HG03460 (cell line): ENCODE measurements around the gene FAM13C.

Experiments
- ATAC-seq: cut with Tn5 transposase; IDR thresholded peaks from one replicate; pipeline ENCODE4 v1.9.1; 2021; ENCODE audit not compliant: unreplicated experiment

The FAM13C gene

DNA sequence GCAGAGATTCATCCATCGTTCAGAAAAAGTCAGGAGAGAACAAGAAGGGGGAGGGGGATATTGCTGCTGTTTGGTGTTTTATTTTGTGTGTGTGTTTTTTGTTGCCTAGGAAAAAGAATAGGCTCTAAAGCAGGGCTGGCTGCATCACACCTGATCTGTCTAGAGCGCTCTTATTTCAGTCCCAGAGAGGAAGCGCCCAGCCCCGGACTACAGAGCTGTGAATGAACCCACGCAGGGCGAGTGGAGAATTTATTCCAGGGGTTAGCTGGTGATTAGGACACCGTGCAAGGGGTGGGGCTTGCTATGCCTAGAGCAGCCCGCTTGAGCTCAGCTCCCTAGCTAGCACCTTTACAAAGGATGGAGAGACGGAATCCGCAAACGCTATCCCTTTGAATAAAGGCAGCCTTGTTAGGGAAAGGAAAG is 621 bp upstream of the FAM13C start:
- no peak for ATAC-seq

DNA sequence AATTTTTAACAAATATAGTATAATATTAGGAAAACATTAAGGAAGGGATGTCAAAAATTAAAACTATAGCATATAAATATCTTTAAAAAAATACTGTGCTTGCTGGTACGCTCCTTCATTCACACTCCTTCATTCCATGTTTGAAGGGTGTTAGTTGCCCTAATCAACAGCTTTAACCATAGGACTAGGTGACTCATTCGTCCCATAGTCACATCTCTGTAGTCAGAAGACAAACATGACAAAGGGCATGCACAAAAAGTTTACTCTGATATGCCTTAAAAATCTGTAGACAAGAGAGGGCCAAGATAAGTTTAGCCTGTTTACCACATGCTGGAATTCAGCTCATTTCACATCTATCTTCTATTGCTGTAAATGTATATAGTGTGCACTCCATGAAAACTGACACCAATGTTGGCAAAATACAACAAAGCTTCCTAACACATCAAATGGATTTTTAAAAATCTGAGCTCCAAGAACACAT is 646 bp downstream of the FAM13C start:
- ATAC-seq = no peak

DNA sequence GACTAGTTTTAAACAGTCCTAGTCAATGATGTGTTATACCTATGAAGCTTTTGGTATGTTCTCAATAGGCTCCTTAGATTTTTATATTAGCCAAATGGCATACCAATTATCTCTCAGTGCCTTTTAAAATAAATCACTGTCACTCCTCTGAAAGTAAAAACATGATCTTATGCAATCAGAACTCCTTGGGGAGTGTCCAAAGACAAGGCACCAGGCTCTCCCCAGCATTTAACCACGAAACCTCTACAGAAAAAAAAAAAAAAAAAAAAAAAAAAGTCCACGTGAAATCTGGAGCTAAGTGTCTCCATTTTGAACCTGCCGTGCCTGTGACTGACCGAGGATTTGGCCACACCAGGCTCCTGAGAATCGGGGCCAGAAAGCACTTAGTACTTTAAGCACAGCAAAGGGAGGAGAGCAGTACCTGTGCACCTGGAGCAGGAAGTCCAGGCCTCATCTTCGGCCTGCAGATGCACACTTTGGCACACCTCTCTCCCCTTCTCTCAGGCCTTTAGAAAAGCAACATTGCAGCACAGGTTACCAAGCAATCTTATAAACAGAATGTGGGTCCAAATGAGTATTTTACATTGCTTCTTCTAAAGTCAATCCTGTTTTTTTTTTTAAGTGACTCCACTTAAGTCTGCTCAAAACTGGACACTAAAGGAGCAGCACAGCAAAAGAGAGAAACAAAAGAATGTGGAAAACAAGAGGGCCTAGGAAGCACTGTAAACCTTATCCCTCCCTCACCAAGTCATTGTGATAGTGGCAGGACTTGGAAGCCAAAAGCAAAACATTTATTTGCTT is 1.5 kb downstream of the FAM13C start:
- no peak for ATAC-seq

DNA sequence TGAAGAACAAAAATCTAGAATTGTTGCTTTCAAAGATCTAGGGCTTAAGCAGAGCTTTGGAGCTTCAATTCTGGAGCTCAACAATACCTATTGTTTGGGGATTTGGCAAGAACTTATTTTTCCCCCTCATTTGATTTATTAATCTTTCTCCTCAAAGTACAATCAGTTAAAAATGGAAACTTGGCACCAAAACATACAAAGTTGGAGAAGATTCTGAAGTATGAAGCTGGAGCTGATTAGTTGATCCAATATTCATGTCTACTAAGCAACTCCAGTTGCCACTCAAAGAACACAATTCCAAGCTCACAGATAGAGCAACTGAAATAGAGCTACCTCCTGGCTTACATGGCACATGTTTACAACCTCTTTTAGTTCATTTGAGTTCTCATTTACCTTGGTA is 3.8 kb downstream of the FAM13C start:
- no peak for ATAC-seq

DNA sequence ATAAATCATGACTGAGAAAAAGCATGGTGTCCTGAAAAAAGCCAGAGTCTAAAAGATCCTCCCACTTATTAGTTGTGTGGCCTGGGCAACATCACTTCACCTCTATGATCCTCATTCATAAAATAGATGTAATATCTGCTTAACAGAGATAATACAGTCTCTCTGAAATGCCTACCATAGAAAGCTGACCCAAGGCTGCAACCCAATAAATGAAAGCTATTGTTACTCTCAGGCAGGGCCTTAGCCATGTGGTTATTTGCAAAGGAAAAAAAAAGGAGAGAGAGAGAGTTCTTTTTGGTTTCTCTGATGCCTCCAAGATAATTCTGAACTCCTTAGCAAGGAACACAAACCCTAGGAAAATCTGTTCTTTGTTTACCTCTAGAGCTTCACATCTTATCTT is 7.9 kb downstream of the FAM13C start:
- no peak for ATAC-seq

DNA sequence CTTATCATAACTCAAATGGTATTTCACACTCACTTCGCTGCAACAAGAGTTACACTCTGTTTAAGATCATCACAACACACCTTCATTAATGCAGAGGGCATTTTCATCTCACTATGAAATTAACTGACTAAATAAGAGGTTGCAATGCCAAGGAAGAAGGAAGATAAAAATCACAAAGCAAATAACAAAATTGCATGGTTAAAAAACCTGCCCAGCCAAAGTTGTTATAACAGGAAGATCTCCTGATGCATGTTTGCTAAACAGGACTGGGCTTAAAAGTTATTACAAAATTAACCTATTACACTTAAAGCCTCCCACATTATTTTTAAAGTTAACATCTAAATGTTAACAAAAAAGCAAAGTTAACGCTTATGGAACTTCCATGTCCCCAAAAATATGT is 11.8 kb downstream of the FAM13C start:
- no peak for ATAC-seq

DNA sequence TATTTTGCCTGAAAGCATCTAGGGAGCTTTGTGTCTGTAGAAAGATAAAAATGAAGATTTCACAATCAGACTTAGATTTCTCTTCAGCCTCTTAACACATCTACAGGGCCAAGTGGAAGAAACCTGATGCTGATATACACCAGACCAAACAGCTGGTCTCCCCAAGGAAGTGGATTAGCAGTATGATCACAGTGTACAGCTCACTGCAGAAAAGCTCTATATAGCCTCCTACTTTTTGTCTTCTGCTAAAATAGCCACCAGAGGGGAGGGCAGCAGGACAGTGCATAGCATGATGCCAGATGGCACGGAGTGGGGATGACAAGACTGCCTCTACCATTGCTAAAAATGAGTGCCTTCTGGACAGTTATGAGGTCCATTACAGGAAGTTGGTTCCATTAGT is 16.0 kb downstream of the FAM13C start:
- ATAC-seq = no peak

DNA sequence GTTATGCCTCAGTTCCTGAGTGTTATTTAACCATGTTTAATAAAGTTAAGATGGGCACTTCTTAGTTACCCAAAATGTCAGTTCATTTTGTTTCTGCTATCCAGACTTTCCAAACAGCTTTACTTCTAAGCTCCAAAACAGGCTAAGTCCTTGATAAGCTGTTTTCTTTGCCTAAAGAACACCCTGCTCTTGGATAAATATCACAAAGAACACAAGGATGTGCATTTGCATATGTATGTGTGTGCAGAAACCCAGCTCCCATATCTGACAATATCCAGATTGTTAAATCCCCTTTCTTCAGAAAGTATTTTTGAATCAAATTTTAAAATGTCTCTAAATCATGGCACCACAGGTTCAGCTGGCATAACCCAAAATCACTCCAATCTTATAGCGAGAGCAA is 19.6 kb downstream of the FAM13C start:
- ATAC-seq = no peak

DNA sequence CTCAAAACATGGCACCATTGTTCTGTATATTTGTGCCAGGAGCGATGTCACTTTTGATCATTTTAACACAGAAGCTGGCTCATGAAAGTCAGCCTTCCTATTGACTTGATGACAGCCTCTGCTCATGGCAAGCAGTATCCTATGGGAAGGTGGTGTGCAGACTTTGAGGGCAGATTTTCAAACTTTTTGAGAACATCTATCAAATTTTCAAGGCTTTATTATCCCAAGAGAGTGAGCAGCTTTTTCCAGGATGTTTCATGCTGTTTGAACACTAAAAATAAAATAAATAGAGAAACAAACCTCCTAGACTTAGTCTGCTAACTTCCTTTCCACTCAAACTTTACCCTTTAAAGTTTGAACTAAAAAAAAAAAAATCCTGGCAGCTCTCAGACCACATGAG is 20.3 kb downstream of the FAM13C start:
- no peak for ATAC-seq

DNA sequence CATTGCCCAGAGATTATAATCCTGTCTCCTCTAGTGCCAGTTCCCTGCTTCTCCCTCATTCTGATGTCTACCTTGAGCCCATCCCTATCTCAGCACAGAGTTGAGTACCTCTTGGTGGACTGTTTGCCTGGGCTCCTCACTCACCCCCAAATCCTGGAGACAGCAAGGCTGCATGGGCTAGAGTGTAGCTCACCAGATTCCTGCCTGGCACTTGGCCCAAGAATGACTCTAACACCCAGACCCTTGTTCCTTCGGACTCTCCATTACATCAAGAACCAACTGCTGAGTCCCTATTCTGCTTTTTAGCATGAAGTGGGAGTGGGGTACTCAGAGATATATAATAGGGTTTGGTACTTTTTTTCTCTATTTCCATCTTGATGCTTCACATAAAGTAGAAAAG is 22.1 kb downstream of the FAM13C start:
- no peak for ATAC-seq

DNA sequence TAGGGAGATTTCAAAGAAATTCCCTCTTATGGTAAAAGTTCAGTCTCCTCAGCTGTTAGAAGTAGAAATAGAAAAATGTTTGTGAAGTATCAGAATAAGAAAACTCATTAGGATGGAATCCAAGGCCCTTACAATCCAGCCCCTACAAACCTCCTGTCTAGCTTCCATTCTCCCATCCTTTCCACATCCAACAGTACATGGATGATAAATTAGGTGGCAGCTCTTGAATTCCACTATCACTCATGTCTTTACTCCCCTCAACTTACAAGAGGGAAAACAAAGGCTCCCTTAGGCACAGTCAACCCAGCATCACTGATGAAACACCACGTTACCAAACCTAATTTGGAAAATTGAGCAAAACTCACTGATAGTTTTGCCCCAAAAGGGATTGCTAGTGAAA is 23.0 kb downstream of the FAM13C start:
- ATAC-seq = no peak

DNA sequence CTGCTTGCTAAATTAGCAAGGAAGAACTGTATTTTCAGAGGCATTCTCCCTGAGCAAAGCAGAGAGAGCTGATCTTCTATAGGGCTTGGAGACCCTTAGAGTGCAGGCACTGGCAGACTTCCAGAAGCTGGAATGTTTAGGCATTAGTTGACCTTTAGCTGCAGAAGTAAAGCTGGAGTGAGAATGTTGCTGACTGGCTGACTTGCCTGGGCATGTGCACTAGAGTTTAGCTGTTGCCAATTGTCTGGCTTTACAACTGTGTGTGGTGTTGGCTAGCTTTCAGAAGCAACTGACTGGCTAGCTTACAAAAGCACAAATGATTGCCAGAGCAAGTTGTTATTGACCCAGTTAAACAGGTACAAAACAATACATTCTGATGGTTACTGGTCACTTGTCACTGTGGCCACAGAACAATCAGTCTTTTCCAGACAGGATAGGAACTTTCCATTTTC is 25.1 kb downstream of the FAM13C start:
- no peak for ATAC-seq

DNA sequence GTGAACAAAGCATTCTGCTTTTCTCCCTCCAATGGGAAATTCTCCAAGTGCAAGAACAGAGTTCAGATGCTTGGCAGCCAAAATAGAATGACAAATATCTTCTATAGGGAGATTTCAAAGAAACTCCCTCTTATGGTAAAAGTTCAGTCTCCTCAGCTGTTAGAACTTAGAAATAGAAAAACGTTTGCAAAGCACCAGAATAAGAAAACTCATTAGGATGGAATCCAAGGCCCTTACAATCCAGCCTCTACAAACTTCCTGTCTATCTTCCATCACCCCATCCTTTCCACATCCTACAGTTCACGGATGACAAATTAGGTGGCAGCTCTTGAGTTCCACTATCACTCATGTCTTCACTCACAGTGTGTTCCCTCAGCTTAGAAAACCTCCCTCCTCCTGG is 25.7 kb downstream of the FAM13C start:
- ATAC-seq = no peak

DNA sequence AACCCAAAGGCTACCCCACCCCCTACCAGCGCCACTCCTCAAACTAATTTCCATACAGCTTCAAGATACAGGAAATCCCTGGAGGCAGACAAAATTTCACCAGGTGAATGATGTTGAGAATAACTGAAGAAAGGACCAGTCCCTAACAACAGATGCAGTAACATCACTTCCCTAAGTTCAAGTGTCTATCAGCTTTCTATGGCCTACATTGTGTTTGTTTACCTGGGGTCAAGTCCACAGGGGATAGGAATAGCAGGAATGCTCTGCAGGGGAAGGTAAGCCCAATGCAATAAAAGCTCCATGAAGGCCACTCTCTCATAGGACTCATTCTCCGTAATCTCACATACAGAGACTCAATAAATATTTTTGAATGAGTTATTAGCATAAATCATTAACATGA is 26.9 kb downstream of the FAM13C start:
- ATAC-seq = no peak

DNA sequence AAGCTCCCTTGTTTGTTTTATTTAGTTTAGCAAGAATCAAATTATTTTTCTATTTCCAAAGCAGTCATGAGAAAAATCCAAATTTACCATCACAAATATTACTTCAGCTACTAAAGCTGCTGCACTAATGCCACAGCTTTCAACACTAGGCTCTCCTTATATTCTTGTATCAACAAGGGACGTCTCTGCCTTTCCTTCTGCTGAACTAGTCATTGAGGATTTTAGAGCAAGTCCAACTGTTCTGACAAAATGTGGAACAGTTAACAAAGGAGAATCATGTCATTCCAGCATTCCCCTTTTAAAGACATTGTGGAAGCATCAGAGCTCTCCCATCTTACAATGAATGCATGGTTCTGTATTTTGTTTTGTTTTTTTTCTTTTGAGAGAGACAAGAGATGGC is 28.6 kb downstream of the FAM13C start:
- no peak for ATAC-seq

DNA sequence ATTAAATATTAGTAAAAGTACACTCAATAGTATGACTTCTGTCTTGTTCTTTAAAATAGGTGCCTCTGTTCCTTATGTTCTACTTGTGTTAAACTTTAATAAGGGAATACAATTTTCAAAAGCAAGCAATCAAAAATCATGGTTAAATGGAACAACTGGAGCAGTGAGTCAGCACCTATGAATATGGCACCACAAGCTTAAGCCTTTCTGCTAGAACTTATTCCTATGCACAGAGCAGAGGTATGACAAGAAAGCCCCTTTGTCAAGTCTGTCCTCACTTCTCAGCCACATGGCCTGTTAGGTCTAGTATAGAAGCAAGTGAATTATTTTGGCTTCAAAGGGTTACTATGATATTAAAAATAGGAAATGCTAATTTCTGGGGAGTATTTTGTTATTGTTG is 29.8 kb downstream of the FAM13C start:
- ATAC-seq = no peak

DNA sequence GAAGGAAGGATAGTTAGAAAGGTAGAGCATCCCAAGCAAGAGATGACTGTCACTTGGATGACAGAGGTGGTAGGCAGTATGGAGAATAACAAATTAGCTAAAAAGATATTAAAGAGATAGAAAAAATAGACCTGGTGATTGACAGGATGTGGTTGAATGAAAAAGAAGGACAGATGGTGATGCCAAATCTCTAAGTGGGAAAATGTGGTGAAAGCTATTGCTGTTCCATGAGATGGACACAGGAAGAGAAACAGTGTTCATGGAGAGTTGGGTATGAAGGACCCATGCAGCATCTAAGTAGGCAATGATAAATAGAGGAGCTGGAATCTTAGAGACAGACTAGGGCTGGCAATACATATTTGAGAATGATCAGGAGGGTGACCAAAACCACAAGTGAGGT is 30.7 kb downstream of the FAM13C start:
- ATAC-seq = no peak

DNA sequence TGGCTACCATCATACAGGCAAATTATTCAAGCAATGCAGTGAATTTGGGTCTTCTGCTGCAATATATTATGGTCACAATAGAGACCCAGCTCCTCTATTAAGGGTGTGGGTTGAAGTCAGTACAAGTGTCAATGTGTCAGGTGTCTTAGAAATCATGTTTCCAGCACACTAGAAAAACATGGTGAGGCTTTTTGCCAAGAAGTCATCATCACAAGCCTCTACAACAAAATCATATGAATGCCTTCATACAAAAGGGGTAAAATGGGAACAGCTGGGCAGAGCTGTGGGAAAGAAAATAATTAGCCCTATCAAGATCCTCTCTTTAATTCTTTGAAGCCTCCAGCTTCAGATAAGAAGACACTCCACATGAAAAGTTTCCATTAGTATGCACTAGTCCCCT is 37.2 kb downstream of the FAM13C start:
- no peak for ATAC-seq

DNA sequence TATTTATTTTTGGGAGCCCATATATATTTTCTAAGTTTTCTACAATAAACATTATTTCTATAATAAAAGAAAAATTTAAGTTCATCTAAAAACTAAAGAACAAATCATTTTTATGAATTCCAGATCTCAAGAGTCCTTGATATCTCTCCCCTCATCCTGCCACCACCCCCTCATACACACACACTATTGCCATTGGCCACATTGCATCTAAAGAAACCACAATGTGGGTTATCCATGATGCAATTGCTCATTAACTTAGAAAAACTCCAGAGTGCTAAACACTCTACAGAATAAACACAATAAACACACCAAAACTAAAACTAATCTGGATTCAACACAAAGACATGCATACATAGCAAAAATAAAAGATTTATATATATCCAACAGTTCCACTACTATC is 37.8 kb downstream of the FAM13C start:
- ATAC-seq = no peak

DNA sequence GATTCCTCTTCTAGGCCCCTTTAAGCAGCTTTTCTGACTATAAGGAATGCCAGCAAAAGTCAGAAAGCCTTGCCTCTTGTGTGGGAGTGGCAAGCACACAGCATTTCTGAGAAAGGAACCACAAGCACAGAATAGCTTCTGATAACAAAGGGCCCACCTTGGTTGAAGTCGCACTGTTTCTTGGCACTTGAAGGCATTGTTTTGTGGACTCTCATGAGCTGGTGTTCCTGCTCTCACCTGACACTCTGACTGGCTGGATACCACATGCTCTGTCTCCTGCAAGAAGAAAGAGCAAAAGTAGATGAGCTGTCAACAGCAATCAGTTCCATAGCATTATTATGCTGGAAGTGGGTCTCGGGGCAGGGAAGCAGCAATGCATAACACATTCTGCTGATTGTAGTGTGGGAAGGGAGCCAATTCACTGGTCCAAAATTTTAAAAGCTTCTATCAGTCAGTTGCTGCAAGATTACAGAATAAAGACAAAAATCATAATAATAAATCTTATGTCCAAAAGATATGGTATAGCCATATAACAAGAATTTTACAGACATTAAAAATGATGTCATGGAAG is 38.4 kb downstream of the FAM13C start:
- ATAC-seq = no peak

DNA sequence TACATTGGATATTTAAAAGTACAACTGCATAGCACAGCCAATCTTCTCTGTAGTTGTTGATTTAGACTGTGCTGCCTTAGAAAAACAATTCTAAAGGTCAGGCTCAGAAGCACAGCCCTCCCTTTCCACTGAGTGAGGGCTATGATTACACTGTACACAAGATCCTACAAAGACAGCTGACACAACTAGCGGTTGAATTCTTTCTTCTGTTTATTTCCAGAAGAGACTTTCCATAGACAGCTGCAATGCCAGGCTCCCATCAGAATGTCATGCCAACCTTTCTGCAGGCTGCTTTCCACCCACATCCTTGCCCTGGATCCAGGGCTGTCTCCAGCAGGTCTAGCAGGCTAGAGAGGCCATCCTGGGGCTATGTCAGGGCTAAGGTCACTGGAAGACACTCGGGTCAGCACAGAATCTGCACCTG is 39.3 kb downstream of the FAM13C start:
- ATAC-seq = no peak

DNA sequence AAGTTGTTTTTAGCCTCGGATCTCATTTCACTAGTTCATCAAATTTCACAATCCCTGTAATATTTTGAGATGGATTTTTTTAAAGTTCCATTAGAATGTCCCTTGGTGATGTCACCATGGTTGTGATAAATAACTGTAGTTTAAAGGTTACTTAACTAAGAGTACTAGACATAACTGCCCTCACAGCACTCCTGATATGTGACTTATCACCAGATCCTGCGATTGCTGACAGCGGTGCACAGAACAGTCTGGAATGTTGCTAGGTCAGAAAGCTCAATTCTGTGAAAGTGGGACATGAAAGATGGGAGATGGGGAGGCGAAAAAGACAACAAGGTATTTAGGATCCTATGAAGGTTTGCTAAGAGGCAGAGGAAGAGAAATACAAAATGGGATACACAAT is 40.2 kb downstream of the FAM13C start:
- ATAC-seq = no peak

DNA sequence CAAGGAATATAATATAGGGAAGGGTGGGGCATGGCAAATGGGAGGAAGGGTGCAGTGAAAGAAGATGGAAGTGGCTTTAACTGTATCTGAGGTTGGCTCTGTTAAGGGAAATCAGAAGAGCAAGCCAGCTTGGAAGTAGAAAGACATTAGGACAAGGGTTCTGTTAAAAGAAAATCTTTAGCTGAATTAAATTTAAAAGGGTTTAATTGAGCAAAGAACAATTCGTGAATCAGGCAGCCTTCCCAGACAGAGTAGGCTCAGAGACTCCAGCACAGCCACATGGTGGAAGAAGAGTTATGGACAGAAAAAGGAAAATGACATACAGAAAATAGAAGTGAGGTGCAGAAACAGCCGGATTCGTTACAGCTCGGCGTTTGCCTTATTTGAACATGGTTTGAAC is 42.0 kb downstream of the FAM13C start:
- ATAC-seq = no peak
